A204.1 (cell line): Measurements from ENCODE around the gene YIF1A.
"Not testable (repeated sequence)": the region's sequence is repeated elsewhere in the genome, so short reads cannot be mapped to it uniquely, and the experiment has no call there.

Source experiments
- FAIRE-seq: peaks from 2 replicates; lab custom pipeline; 2012; peaks lifted over from hg19 to GRCh38; lab: Jason Lieb, UNC

Gene YIF1A

DNA sequence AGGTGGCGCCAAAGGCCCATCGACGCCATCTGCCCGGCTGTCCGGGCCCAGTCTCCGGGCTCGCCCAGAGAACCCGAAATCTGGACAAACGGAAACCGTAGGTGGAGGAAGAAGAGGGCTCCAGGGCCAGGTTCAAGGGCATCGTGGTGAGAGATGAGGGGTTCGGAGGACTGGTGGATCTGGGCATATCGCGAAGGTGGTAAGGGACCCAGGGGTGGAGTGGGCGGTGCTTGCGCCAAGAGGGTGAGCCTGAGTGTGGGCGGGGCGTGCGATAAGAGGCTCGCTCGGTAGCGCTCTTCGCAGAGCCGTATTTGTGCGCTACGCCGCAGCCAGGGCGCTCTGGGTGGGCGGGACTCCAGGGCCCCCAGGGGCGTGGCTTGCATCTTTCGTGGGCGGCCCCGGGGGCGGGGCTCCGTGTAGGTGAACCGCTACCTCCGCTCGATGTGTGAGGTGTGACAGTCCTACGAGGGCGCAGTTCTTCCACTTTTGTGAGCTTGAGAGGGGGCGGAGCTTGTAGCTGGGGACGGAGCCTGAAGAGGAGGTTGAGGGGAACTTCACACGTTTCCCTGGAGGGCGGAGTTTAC, 23.1 kb upstream of the YIF1A start:
- peak; percentile 27 for FAIRE-seq

DNA sequence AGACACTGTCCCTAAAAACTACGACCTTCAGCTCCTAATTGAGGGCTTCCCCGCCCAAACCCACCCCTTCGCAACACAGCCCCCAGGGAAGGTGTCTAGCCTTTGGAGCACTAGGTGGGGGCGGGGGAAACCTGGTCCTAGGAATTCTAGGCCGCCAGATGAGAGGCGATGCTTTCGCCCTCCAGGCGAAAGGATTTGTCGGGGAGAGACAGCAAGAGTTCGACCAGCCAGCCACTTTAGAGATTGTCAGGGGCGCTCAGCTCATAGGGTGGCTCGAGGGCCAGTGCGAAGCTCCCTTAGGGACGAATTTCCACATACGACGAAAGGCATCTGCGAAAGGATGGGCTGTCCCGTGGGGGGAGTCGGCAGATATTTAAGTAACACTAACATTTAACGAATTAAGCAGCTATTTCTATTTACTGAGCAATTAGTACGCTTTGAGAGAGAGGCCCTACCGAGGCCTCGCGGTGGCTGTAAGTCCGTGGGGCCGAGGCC, 22.6 kb upstream of the YIF1A start:
- FAIRE-seq: no peak

DNA sequence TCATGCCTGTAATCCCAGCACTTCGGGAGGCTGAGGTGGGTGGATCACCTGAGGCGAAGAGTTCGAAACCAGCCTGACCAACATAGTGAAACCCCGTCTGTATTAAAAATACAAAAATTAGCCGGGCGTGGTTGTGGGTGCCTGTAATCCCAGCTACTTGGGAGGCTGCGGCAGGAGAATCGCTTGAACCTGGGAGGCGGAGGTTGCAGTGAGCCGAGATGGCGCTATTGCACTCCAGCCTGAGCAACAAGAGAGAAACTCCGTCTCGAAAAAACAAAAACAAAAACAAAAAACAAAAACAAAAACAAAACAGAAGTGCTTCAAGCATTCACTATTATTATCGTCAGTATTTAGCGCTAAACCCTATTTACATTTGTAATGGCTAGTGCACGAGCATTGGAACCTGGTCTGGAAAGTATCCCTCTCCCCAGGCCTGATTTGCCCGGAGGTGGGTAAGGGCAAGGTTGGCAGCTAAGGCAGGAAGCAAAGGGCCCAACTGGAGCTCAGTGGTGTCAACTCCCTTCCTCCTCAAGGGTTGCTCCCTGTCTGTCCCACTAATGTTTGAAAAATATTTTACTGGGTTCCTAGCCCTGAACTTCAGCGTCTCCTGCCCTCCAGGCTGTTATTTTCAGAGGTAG, 22.0 kb upstream of the YIF1A start:
- FAIRE-seq: not testable (repeated sequence)

DNA sequence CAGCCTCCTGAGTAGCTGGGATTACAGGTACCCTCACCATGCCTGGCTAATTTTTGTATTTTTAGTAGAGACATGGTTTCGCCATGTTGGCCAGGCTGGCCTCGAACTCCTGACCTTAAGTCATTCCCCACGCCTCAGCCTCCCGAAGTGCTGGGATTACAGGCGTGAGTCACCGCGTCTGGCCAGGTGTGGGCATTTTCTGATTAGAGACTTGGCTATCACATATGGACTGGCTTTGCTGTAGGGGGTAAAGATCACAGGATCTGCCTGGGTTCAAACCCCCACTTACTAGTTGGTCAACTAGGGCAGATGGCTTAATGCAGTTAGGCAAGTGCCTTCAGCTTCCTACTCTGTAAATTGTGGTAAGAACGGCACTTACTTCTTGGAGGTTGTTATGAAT, 21.4 kb upstream of the YIF1A start:
- FAIRE-seq: no peak

DNA sequence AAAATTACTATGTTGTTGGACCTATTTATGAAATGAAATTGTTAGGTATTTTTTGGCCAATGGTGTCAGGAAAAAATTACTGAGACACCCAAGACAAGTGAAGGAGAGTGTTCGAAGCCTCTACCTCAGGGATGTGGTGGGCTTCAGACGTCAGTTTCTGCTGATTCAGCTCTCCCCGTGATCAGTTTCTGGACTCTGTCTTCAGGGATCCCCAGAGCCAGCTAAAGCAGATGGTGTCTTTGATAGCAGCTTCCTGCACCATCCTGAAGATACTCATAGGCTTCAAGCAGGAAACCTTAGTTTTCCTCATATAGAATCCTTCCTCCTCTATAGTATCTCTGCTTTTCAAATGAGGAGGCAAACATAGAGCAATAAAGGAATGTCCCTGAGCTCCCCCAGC, 20.5 kb upstream of the YIF1A start:
- FAIRE-seq: no peak

DNA sequence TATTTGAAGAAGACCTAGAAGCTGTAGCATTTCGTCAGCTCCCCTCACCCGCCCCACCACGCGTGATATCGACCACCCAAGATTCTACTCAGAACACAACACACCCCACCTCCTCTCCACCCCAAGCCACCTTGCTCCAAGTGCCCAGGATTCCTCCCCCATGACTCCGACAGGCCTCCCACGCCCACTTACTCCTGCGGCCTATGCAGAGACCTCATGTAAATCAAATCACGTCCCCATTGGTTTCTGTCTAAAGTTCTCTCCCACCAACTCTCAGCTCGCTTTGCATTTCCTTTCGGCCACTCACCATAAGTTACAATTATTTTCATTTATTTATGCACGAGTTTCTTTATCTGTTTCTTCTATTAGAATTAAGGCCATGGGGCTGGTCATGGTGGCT, 13.7 kb upstream of the YIF1A start:
- no peak for FAIRE-seq

DNA sequence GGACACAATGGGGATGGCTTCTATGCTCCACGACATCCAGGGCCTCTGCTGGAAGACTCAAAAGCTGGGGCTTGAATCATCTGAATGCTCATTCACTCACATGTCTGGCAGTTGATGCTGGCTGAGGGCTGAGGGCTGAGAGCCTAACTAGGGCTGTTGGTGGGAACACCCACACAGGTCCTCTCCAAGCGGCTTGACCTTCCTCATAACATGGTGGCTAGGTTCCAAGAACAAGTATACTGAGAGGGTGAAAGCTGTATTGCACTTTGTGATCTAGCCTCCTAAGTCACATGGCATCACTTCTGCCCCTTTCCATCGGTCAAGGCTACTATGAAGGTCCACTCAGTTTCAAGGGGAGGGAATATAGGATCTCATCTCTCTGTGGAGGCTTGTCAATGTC, 10.2 kb upstream of the YIF1A start:
- FAIRE-seq: no peak

DNA sequence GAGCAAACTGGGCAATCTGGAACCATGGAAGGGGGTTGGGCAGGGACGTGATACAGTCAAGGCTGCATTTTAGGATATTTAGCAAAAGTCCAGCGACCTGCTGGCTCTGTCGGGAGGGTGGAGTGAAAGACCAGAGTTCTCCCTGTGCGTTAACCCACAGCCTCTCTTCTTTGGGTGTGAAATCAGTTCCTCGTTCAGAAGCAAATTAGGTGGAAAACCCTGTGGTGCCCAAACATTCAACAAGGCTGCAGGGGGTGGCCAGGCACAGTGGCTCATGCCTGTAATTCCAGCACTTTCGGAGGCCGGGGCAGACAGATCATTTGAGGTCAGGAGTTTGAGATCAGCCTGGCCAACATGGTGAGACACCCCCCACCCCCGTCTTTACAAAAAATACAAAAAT, 8.7 kb upstream of the YIF1A start:
- FAIRE-seq: no peak

DNA sequence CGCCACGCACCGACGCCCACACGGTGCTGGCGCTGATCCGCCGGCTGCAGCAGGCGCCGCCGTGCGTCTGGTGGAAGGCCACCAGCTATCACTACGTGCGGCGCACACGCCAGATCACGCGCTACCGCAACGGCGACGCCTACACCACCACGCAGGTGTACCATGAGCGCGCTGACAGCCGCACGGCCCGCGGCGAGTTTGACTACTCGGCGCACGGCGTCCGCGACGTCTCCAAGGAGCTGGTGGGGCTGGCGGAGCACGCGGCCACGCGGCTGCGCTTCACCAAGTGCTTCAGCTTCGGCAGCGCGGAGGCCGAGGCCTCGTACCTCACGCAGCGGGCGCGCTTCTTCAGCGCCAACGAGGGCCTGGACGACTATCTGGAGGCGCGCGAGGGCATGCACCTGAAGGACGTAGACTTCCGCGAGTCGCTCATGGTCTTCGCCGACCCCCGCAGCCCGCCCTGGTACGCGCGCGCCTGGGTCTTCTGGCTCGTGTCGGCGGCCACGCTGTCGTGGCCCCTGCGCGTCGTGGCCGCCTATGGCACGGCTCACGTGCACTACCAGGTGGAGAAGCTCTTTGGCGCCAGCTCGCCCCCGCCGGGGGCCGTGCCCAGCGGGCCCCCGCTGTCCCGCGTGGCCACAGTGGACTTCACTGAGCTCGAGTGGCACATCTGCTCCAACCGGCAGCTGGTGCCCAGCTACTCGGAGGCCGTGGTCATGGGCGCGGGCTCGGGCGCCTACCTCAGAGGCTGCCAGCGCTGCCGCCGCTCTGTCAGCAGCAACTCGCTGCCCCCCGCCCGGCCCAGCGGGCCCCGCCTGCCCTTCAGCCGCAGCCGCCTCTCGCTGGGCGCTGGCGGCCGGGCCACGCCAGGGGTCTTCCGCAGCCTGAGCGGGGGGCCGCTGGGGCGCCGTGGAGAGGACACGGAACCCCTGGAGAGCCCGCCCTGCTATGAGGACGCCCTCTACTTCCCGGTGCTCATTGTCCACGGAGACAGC, 6.0 kb upstream of the YIF1A start:
- no peak for FAIRE-seq

DNA sequence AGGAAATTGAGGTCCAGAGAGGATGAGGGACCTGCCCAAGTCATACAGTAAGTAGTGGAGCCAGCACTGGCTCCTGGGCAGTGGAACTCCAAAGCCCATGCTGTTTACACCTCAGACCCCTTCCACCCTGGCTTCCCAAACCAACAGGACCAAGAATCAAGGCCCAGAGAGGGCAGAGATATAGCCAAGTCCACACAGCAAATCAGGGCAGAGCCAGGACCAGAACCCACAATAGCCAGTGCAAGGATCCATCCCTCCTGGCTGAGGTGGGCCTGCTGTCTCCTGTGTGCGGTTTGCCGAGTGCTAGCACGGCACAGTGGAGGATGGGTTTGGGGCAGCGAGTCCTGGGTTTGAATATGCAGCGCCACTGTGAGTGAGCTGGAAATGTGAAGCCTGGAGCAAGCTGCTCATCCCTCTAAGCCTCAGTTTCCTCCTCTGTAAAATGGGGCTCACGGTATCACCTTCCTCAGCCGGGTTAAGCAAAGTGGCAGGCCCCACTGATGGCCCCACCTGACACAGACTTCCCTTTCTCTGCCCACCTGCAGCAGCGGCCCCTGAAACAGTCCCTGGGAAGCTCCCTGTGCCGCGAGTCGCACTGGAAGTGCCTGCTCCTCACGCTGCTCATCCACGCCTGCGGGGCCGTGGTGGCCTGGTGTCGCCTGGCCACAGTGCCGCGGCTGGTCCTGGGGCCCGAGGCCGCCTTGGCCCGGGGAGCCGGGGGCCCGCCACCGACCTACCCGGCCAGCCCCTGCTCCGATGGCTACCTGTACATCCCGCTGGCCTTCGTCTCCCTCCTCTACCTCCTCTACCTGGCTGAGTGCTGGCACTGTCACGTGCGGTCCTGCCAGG, 5.1 kb upstream of the YIF1A start:
- no peak for FAIRE-seq

DNA sequence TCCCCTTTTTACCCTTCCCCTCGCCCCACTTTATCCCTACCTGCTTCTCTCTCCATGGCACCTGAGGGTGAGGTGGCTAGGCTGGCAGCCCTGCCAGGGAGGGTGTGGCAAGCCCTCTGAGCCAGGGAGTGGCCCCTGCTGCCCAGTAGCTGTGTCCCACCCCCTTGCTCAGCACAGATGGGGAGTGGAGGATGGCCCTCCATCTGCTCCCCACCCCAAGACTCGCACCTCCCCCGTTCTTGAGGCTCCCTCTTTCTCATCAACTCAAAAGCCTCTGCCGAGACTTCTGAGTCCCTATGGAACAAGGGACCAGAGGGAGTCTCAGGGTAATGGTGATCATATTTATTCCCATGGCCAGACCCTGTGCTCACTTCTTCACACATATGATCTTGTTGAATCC, 4.4 kb upstream of the YIF1A start:
- no peak for FAIRE-seq

DNA sequence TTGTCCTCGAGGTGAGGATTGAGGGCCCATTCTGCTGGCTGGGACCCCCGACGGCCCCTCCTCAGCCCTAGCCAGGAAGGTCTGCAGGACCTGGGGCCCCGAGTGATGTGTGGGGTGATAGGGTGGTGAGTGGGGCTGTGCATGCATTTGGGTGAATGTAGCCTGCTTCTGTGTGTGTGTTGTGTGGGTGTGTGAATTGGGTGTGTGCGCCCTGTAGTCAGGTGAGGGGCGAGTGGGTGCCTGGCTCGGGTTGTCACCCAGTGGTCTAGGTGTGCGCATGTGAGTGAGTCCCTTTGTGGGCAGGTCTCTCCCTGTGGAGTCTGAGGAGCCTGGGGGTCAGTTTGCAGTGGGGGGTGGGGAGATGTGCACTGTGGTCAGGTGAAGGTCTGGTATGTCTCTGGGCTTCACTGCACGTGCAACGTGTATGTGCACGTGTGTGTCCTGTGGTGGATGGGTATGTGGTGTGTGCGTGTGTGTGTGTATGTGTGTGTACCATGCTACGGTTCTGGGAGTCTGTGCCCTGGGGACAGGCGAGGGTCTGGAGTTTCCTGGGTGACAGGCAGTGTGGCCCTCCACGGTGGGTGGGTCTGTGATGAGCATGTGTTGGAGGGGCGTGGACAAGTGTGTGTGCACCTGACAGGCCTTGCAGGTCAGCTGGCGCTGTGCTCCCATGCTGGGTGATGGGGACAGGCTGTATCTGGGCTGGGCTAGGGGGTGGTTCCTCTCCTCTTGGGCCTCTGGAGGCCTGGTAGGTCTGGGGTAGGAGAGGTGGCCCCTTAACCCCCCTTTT, 3.8 kb upstream of the YIF1A start:
- no peak for FAIRE-seq

DNA sequence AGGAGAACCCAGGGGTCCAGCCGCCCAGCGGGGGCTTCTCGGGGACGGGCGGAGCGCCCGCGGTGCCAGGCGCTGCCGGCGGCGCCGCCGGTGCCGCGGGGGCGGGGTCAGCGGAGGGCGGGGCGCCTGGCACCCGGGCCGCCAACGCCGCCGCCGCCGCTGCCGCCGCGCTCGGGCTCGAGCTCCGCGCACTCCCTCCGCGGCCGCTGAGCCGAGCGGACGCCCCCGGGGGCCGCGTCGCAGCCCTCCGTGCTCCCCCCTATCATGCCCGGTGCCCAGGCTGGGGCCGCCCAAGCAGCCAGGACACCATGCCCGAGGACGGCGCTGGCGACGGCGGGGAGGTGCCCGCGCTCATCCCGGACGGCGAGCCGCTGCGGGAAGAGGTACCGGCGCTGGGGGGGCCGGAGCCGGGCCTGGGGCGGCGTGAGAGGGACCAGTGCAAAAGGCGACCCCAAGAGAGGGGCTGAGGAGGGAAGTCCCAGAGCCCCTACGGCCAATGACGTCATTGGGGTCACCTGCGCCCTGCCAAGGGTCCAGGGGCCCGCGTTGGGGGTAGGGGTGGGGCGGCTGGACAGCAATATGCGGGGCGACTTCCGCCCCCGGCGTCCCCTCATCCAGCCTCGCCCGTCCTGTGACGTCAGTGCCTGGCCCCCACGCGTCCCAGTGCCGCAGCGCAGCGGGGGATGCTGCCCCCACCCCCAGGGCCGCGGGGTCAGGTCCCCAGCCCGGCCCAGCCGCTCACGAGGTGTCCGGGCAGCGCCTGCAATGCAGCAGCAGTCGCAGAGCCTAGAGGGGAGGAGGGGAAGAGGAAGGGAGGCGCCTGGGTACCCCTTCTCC, 3.0 kb upstream of the YIF1A start, which contains the start of gene TMEM151A:
Gene TMEM151A, plus strand, starts transcription at position 189 of the 837 bp plus-strand sequence. Its CDS starts 120 bp downstream, at position 309.
- no peak for FAIRE-seq

DNA sequence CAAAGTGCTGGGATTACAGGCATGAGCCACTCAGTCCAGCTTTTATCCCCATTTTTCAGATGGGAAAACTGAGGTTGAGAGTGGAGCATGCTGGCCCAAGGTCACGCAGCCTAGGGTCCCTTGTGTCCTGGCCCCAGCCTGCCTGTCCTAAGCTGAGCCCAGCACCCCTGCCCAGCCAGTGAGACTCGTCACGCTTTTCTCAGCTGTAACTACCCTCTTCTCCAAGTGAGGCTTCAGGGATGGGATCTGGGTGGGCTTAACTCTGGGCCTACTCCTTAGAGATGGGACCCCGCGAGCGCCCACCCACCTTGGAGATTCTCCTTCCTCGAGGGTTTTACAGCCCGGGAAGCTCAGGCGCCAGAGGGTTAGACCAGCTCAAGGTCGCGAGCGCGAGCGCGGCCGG, 2.4 kb upstream of the YIF1A start:
- no peak for FAIRE-seq

DNA sequence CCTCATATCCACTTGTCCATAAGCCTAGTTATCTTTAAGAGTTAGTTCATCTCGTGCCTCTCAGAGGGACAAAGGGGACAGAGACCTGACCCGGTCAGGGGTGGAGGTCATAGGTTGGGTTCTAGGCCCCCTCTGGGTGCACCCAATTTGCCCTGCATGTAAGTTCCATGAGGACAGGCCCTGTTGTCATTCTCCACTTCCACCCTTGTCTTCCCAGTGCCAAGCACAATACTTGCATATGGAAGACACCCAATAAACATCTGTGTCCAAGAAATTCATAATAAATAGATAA, 1.3 kb upstream of the YIF1A start:
- no peak for FAIRE-seq

DNA sequence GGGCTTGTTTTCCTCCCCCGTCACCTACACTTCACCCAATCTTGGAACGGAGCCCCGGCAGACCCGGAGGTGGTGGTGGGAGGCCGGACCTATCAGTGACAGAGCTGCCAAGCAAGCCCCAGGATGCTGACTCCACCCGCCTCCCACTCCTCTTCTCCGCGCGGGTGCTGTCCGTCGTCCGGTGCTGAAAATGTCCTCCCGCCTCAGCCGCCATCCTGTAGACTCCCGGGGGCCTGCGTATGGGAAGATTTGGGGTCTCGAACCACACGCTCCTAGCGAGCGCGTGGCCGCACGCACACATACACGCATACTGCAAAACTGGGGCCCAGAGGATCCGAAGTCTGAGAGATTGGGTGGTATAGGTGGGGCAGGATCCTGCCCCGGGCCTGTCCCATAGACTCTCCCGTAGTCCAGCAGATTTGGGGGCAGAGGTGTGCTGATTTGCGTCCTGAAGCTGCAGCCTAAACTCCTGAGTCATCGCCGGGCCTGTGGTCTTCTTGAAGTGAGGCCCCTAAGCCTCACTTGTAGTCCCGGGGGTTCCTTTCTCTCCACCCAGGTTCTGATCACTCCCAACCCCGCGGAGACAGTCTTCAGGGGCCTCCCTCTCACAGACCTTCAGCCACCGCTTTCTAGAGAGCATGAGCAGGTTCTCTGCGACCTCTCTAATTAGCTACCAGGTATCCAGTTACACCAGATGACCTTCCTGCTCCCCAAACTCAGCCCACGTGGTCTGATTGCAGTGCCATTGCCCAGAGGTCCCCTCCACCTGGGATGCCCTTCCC, 796 bp upstream of the YIF1A start:
- FAIRE-seq: no peak

DNA sequence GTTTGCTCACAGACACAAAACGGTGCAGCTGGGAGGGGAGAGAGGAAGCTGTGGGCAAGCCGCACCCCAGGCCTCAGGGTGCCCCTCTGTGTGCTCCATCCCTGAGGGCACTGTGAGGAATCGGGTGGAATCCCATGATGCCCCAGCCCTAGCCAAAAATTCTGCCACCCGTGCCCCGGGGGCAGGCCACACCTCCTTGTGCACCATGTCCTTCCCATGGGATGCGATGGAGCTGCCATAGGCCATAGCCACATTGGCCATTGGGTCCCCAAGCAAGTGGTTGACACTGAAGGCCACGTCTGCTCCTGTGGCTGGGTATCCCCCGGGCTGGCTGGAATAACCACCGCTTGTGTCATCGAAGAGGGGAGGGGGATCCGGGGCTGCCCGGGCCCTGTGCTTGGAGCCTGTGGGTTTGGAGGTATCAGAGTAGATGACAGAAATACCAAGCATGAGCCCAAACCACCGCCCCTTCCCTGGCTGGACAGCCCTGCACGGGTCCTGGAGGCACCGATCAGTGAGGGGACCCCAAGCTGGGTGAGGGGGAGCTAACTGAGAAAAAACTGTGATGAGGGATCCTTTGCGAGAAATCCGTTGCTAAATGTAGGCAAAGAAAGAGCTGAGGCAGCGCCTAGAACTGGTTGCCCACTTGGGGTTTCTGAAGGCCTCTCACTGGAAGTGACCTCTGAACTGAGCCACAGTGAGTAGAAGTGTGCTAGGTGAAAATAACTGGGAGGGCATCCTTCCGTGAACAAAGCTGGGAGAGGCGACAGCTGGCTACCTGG, 863 bp downstream of the YIF1A start:
- no peak for FAIRE-seq

DNA sequence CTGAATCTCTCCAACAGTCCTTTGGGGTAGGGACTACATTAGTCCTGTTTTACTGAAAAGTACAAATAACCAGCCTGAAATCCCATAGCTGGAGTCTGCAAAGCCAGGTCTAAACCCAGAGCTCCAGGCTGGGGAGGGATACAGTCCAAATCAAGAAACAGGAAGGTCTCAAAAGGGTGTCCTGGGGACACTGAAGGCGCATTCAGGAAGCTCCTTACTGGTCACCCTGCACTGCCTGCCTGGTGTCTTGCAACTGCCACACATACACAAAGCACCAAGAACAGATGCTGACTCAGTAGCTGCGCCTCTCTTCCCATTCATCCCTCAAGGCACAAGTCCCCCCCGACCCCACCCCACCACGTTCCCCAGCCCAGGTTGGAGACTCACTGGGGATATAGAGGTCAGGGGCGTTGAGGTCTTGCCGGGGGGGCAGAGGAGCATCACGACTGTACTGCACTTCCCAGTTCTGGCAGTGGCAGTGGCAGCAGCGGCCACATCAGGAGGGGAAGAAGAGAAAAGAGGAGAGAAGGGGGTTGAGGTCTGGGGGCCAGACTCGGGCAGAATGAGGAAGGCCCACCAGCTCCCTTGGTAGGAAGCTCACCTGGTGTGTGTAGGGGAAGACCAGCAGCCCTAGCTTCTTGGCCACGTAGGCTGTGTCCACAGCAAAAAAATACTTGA, 1.6 kb downstream of the YIF1A start:
- FAIRE-seq: no peak
